HG03521 (cell line): ENCODE measurements around the gene SYT1.

Source experiments
- ATAC-seq: cut with Tn5 transposase; IDR thresholded peaks from one replicate; pipeline ENCODE4 v1.9.1; 2021; ENCODE audit warnings: mild to moderate bottlenecking, moderate library complexity; ENCODE audit not compliant: unreplicated experiment

The SYT1 gene

DNA sequence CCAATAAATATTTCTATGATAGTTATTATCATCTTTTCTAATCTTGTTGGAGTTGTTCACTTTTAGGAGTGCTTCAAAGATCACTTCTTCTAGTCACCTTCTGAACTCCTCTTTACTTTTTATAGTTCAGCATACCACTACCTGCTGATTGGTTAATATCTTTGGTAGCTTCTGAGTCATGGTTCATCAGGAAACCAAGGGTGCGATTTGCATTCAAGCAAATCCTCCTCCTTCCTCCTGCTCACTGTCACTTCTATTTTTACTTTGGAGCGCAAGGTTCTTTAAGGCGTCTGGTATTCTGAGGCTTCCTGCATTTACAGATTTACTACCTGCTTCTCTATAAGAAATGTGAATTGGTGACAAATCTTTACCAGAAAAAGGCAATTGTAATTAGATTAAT is 24.0 kb downstream of the SYT1 start:
- peak; percentile 76 for ATAC-seq

DNA sequence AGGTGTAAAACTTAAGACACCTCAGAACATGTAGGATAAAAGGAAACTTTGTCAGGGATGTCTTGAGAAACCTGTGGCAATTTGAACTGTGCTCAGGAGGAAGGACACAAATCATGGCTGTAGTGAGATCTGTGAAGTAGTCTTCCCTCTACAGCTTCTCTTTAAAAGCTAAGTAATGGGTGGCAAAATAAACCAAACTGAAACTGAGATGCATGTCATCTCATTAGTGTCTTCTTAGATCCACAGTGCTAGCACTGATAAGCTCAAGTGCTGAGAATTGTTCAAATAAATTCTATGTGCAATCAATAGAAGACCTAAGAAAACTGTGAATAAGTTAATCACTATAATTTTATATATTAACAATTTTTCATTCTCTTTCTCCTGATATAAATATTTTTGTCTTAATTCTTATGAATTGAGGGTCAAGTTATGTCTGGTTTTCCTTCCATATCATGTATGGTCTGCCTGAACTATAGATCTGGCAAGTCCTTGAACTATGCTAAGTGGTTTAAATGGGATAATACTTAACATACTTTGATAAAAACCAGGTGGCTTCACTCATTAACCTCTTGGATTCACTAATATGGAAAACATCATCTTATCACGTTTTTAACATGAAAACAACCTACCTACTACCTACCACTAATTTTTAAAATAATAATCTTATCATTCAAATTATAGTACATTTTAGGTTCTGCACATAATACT is 27.2 kb downstream of the SYT1 start:
- no peak for ATAC-seq

- no peak for ATAC-seq
Observed at GRCh38 chr12:78898416-78898815, 33.8 kb downstream of the SYT1 start.

DNA sequence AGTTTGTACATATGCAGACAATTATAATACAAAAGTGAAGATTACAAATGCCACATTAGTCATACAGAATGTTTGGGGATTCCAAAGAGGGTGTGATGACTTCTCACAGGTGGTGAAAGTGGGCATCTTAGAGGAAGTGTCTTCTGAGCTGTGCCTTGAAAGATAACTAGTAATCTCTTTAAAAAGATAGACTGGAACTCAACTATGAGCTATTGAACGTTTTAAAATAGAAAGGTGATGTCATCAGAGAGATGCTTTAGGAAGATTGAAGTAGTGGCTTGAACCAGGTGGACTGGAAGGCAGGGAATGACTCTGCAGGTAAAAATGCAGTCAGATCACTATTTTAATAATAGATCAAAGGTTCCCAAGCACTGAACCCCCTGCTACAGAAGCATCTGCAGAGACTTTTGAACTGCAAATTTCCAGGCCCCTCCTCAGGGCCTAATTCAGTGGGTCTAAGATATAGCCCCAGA is 50.3 kb downstream of the SYT1 start:
- no peak for ATAC-seq

DNA sequence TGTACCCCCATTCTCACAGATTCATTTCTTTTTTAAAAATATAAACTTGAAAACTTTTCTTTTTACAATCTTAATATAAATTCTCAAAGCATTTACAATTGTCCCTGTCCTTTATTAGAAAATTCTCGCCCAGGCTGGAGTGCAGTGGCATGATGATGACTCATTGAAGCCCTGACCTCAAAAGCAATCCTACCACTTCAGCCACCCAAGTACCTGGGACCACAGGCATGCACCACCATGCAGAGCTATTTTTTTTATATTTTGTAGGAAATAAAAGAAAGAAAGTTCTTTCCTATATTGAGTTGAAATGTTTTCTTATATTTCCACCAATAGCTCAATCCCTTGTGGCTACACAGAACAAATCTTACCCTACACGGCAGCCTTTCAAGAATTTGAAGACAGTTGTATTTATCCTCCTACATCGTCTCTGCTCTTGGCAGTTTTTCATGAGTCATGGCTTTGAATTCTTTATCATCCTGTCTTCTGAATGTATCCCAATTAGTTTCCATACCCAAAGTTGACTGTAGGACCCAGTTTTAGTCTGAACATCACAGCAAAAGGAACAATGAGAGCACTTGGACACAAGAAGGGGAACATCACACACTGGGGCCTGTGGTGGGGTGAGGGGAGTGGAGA is 52.4 kb downstream of the SYT1 start:
- no peak for ATAC-seq

DNA sequence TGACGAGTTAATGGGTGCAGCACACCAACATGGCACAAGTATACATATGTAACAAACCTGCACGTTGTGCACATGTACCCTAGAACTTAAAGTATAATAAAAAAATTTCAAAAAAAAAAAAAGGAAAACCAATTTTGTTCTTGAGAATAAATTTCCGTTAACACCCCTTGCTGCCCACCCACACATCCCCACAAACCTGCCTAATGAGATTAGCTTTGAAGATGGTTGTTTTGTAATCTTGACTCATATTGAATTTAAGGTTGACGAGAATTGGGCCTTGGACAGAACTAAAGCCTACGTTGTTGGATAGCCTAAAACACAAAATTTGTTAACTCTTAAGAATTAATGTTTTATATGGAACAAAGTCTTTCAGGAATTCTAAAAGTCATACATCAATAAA is 52.9 kb downstream of the SYT1 start:
- no peak for ATAC-seq

DNA sequence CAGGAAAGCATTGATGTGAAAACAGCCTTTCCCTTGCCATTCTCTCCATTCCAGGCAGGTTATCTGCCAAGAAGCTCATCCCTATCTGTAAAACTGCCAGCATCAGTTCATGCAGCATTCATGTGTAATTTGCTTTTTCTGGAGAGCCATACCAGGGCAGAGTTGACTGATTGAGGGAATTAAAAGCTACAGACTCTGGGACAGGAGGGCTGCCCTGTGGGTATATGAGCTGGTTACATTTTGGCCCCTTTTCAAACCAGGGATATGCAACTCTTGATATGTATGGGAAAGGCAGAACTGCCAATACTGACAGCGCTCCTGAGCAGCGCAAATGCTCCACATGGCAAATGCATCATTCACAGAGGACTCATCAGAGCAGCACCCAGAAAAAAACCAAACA is 53.7 kb downstream of the SYT1 start:
- no peak for ATAC-seq

DNA sequence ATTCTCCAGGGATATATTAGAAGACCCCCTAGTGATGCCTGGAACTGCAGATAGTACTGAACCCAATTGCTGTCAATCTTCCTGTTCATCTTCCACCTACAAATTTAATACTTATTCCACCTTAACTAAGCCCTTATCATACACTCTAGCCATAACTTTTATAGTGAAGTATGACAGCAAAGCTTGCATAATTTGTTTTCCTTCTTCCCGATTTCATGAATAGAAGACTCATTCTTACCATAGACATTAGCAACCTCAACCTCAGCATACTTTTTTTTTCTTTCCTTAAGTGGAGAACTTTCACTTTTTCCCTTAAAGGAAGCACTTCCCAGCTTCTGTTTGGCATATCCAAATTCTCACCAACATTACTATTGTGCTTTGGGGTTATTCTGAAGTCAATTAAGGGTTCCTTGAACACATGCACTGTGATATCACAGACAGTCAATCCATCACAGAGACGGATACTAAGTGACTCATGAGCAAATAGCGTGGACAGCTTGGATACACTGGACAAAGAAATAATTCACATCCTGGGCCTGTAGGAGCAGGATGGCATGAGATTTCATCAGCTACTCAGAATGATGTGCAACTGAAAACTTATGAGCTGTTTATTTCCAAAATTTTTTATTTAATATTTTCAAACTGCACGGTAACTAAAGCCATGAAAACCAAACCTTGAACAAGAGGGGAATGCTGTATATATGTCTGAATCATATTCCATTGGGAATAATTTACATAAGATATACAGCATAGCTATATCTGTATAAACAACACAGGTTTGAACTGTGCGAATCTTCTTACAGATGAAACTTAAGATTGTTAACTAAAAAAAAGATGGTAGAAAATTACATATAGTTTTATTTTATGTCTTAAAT is 63.9 kb downstream of the SYT1 start:
- ATAC-seq, result no peak

GRCh38 chr12:78929075-78929418 is 64.5 kb downstream of the SYT1 start:
- no peak for ATAC-seq

DNA sequence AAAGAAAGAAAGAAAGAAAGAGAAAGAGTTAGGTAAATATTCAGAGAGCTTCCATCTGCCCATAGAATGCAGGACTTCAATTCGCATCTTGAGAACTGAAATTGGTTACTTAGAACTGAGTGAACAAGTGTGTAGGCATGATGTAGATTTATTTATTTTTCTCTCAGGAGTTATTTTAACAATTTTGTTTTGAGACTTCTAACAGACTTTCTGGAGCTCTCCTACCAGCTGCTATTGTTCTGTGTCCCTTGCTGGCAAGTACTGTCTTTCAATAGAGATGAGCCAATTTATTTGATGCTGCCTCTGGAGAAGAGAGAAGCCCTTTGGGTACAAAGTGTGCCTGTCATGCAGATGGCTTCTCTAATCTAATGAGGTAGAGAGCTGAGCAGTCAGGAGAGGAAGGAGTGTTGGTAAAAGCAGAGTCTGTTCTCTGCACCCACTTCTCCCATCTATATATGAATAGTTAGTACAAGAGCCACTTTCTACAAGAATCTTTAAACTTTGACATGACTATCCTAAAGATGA is 67.0 kb downstream of the SYT1 start:
- ATAC-seq, result no peak

GRCh38 chr12:78933014-78933413 is 68.4 kb downstream of the SYT1 start:
- no peak for ATAC-seq

DNA sequence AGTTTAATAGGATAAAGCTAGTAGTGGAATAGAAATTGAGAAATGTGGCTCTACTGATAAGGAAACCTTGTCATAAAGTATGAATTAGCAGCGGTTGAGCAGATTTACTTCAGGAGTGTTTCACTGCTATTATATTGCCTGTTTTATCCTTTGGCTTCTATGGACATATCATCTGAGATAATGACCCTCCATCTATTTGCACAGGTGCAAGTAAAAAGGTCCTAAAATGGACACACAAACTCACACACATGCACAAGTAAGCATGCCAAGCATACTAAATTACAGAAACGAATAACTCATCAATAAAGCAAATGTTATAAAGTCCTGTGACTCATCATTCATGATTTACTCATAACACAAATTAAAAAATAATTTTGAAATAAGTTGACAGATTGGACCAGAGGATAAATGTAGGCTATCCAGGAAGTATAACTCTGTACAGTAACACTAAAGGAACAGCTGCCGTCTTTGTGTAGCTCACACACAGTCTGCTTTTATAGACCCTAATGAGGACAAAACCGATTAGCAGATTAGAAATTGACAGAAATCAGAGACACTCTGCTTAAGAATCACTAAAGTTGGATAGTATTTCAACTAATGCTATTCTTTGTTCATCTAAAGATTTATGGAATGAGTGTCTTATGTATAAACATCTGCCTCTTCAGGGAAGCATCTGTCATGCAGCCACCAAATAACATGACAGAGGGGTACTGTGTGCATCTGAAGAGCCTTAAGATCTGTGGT is 73.9 kb downstream of the SYT1 start:
- no peak for ATAC-seq

GRCh38 chr12:78949532-78949931 is 85.0 kb downstream of the SYT1 start:
- no peak for ATAC-seq

GRCh38 chr12:78951803-78952551 is 87.4 kb downstream of the SYT1 start:
- no peak for ATAC-seq

DNA sequence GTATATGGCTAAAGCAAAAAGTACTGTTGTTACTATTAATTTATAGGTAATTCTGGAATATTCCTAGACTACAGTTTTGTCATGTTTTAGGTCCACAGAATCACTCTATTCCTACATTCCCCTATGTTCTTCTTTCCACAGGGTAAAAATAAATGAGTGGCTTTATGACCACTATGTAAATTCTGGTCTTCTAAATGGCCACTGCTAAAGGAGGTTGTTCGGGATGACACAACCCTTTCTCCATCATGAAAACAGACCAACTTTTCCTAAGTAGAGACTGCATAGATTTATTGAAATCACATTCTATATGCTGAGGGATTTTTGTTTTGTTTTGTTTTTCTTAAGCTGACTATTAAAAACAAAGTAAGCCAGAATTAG is 88.0 kb downstream of the SYT1 start:
- no peak for ATAC-seq

- ATAC-seq, result no peak
Observed at GRCh38 chr12:78958941-78959340, 94.4 kb downstream of the SYT1 start.

- ATAC-seq, result no peak
Observed at GRCh38 chr12:78959556-78959955, 95.0 kb downstream of the SYT1 start.

DNA sequence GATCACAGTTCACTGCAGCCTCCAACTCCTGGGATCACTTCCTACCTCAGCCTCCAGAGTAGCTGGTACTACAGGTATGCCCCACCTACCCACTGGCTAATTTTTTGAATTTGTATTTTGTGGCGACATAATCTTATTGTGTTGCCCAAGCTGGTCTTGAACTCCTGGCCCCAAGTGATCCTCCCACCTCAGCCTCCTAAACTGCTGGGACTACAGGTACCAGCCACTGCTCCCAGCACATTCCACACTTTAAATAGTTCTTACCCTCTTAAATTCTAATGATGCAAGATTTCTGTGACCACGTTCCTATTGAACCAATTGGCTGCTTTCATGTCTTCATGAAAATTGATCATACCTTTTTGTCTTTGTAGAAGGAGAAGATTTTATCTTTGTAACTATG is 96.6 kb downstream of the SYT1 start:
- ATAC-seq, result no peak

GRCh38 chr12:78963439-78964227 is 99.1 kb downstream of the SYT1 start:
- ATAC-seq, result no peak
